GM19023 (cell line): ENCODE results near the gene ZNF154.

Experiments used
- ATAC-seq: cut with Tn5 transposase; IDR thresholded peaks from one replicate; pipeline ENCODE4 v1.9.1; 2021; ENCODE audit warnings: mild to moderate bottlenecking, moderate library complexity; ENCODE audit not compliant: unreplicated experiment

The ZNF154 gene

GRCh38 chr19:57682226-57682766 is 26.7 kb downstream of the ZNF154 start:
- no peak for ATAC-seq

- no peak for ATAC-seq
Observed at GRCh38 chr19:57675881-57676280, 33.1 kb downstream of the ZNF154 start.

DNA sequence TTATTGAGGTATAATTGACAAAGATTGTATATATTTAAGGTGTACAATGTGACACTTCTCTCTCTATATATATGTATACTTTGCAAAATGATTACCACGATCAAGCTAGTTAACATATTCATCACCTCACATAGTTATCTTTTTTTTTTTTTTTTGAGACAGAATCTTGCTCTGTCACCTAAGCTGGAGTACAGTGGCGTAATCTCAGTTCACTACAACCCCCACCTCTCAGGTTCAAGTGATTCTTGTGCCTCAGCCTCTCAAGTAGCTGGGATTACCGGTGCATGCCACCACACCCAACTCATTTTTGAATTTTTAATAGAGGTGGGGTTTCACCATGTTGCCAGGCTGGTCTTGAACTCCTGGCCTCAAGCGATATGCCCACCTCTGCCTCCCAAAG is 36.5 kb downstream of the ZNF154 start:
- no peak for ATAC-seq

GRCh38 chr19:57671124-57671895 is 37.7 kb downstream of the ZNF154 start:
- no peak for ATAC-seq

GRCh38 chr19:57668635-57669034 is 40.4 kb downstream of the ZNF154 start, which contains the start of gene ZSCAN4:
TSS of gene ZSCAN4 (plus strand) at chr19:57668935. CDS start at chr19:57676146, 7,211 bp downstream.
- ATAC-seq, result no peak

- ATAC-seq, result no peak
Observed at GRCh38 chr19:57667228-57667627, 41.8 kb downstream of the ZNF154 start.

DNA sequence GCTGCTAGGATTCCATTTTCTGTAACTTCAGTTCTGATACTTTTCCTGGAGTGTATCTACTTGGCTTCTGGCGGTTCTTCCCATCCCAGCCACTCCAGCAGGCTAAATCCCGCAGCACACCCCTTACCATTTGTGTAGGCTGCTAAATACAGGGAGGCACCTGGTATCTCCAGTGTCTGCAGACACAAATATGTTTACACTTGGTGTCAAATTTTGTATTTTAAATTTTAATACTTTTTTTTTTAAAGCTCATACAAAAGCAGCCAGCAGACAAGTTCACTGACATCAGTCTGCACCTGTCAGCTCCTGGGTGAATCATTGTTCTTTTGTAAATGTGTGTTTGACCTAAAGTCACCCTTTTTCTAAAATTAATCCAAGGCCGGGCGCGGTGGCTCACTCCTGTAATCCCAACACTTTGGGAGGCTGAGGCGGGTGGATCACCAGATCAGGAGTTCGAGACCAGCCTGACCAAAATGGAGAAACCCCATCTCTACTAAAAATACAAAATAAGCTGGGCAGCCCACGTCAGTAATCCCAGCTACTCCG is 43.7 kb downstream of the ZNF154 start:
- no peak for ATAC-seq

GRCh38 chr19:57664269-57665127 is 44.5 kb downstream of the ZNF154 start:
- ATAC-seq, result no peak

DNA sequence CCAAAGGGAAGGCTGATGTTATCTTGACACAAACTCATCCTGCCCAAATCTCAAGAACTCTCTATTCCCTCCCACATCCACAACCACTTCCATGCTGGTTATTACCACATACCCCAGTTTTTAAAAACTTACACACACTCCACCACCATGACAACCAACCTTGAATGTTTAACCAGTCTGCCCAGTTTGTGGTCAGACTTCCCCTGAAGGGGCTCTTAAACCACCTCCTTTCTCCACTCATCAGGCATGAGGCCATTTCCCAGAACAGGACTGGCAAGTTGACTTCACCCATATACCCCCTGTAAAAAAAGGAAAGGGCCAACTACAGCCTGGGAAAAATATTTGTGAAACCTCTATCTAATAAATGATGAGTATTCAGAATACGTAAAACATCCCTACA is 52.7 kb downstream of the ZNF154 start:
- no peak for ATAC-seq

GRCh38 chr19:57655443-57655842 is 53.6 kb downstream of the ZNF154 start:
- no peak for ATAC-seq

DNA sequence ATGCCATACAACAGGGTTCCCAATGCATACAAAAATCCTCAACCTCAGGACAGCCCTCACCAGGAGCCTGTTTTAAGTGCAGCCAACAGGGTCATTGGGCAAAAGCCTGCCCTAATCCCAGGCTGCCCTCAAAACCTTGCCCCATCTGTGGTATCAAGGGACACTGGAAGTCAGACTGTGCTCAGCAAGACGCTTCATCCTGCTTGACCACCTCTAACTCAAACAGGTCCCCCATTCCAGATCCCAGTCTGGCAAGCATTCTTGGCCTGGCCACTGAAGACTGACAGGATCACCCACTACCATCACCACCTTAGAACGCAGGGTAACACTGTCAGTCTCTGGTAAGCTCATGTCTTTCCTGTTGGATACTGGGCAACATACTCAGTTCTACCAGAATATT is 55.3 kb downstream of the ZNF154 start:
- ATAC-seq, result no peak

GRCh38 chr19:57651654-57651996 is 57.4 kb downstream of the ZNF154 start:
- no peak for ATAC-seq

DNA sequence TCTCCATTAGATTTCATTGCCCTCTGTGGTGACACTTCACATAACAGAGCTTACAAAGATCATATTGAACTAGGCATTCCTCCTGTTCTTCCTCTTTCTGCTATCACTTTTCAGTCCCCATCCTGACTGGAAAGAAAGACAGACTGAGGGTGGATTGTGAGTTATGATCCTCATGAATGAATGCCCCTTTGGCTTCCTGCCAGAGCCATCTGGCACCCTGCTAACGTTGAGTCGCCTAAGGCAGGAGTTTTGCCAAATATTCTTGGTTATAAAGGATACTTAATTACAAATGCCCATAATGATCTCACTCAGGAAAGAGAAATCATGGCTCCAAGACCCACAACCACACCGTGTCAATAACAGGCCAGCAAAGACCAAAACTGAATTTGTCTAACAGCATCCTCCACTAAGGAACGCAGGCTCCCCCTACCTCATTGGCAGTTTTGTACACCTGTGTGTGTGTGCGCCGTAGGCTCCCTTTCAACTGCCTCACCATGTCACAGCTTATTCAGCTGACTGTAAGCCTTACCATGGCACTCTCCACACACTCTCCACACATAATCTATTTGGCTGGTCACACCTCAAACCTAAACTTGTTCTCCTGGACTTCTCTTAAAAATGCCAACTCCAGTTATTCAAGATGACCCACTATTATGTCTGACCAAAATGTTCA is 60.5 kb downstream of the ZNF154 start:
- ATAC-seq, result no peak
